Suppressor macrophage treated with lipopolysaccharide for 1 hour (primary cell): ENCODE measurements around the gene MPP3.

Experiments used
- DNase-seq, 3 donors: peaks; one replicate each; pipeline ENCODE4 v3.0.0-alpha.2; 2020 to 2022

Gene MPP3

GRCh38 chr17:43831633-43832032 lies 1.3 kb downstream of the MPP3 start:
- DNase-seq = no peak

GRCh38 chr17:43830510-43831140 lies 2.3 kb downstream of the MPP3 start:
- peak; percentile 44 to 47 (median 47) for DNase-seq

GRCh38 chr17:43829738-43830137 lies 3.2 kb downstream of the MPP3 start:
- DNase-seq = no peak

GRCh38 chr17:43827596-43827995 lies 5.3 kb downstream of the MPP3 start:
- DNase-seq = no peak

- no peak for DNase-seq
These were observed 6.7 kb downstream of the MPP3 start for GRCh38 chr17:43826206-43826605.

- DNase-seq = no peak
These were observed 7.4 kb downstream of the MPP3 start for GRCh38 chr17:43825567-43825966.

GRCh38 chr17:43823350-43824084 lies 9.4 kb downstream of the MPP3 start:
- no peak for DNase-seq

GRCh38 chr17:43822570-43823190 lies 10.3 kb downstream of the MPP3 start:
- no peak for DNase-seq

- no peak for DNase-seq
These were observed 12.2 kb downstream of the MPP3 start for GRCh38 chr17:43820759-43821158.

GRCh38 chr17:43818966-43819365 lies 14.0 kb downstream of the MPP3 start:
- DNase-seq = no peak

GRCh38 chr17:43817826-43818225 lies 15.1 kb downstream of the MPP3 start:
- no peak for DNase-seq

GRCh38 chr17:43816336-43817320 lies 16.3 kb downstream of the MPP3 start:
- DNase-seq = no peak

GRCh38 chr17:43814714-43815113 lies 18.2 kb downstream of the MPP3 start:
- DNase-seq = peak; percentile 55 to 72 (median 68)

- DNase-seq = no peak
These were observed 18.9 kb downstream of the MPP3 start for GRCh38 chr17:43814026-43814425.

- no peak for DNase-seq
These were observed 19.6 kb downstream of the MPP3 start for GRCh38 chr17:43813386-43813785.

- no peak for DNase-seq
These were observed 20.3 kb downstream of the MPP3 start for GRCh38 chr17:43812396-43813265.

GRCh38 chr17:43810823-43811222 lies 22.1 kb downstream of the MPP3 start:
- DNase-seq = no peak

- DNase-seq = no peak
These were observed 22.7 kb downstream of the MPP3 start for GRCh38 chr17:43810226-43810715.

- DNase-seq = no peak
These were observed 23.8 kb downstream of the MPP3 start for GRCh38 chr17:43809121-43809520.

- peak; percentile 62 to 68 (median 65) for DNase-seq
These were observed 24.9 kb downstream of the MPP3 start for GRCh38 chr17:43808076-43808475.

GRCh38 chr17:43805117-43805516 lies 27.8 kb downstream of the MPP3 start:
- no peak for DNase-seq

- DNase-seq = no peak
These were observed 29.2 kb downstream of the MPP3 start for GRCh38 chr17:43803758-43804157.
